Activated CD4-positive, alpha-beta T cell treated with anti-CD3 and anti-CD28 coated beads, Interleukin-2, amount 50 U/mL, for 16 hours (primary cell): ENCODE data around the gene DPM2.

Experiments
- DNase-seq: peaks from one replicate; pipeline ENCODE4 v3.0.0-alpha.2; 2020

DPM2 gene

GRCh38 chr9:127972236-127972871, 34.7 kb upstream of the DPM2 start:
- DNase-seq, result no peak

DNA sequence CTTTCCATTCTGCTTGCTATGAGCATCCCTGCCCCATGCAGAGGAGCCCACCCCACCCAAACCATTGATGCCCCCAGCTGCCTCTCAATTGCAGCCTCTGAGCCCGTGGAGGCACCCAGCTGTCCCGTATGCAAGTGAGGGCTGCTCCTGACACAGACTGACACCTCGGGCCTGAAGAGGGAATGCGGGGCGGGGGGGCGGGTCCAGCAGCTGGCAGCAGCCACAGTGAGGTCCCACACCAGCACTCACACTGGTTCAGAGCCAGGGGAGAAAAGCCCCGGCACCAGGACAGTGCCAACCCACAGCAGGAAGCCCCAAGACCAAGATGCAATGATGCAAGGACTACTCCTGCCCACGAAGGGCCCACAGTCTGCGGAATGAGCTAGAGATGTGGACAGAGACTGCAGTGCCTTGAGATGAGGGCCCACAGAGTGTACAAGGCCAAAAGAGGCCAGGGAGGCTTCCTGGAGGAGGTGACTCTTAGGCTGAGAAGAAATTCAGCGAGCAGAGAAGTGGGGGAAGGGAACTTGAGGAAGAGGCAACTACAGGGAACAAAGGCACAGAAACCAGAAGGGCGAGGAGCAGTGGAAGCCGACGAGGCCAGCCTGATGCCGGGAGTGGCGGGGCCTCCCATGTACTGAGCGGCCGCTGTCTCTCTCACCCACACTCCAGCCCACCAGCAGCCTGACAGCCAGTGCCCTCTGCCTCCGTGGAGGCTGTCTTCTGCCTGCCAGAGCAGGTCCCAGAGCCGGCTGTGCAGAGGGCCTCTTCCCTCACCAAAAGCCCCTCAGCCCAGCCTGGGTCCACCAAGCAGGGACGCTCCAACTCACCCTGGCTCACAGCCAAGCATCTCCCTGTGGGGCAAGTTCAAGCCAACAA, 33.9 kb upstream of the DPM2 start:
- DNase-seq, result no peak

GRCh38 chr9:127970401-127971313, 33.0 kb upstream of the DPM2 start:
- peak; percentile 96 for DNase-seq

- no peak for DNase-seq
Observed at GRCh38 chr9:127968700-127969383, 31.2 kb upstream of the DPM2 start.

- DNase-seq, result no peak
Observed at GRCh38 chr9:127968042-127968441, 30.4 kb upstream of the DPM2 start.

- DNase-seq, result no peak
Observed at GRCh38 chr9:127967151-127967809, 29.6 kb upstream of the DPM2 start.

DNA sequence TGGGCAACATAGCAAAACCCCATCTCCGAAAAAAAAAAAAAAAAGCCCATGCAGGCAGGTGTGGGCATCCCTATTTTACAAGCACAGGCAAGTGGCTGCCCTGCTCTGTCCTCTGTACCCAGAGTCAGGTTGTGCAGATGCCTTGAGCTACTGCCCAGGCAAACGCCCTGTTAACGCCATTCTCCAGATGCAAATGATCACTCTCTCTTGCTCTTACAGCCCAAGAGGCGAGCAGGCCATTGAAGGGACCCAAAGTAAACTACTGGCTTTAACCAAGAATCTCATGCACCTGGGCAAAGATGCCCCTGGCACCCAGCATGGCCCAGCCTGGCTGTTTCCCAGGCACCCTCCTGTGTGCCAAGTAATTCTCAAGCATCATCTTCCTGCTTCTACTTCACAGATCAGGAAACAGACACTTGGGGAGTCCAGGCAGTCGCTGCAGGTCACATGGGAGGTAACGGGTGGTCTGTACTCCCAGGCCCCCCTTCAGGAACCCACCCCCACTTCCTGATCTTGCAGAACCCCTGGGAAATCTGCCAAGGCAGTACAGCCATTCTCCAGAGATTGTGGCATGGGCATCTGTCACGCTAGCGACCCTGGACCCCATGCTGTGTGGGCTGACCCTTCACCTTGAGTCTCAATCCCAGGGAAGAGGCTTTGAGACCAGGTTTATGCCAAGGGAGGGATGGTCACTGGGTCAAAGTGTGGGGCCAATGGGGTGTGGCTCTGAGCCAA, 28.9 kb upstream of the DPM2 start:
- no peak for DNase-seq

GRCh38 chr9:127965953-127966352, 28.3 kb upstream of the DPM2 start:
- no peak for DNase-seq

- no peak for DNase-seq
Observed at GRCh38 chr9:127963359-127964064, 25.9 kb upstream of the DPM2 start.

DNA sequence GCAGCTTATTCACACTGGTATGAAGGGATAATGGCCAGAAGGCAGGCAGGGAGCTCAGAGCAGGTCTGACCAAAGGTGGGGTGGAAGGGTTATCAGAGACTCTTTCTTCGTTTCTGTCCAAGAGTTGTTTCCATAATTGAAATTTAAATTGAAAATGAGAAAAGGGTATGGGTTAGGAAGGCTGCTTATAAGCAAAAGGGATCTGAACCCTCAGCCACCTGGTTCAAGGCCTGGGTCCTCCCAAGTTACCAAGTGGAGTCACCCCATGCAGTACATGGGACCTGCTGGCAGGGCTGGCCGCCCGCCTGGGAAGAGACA, 25.3 kb upstream of the DPM2 start:
- no peak for DNase-seq

DNA sequence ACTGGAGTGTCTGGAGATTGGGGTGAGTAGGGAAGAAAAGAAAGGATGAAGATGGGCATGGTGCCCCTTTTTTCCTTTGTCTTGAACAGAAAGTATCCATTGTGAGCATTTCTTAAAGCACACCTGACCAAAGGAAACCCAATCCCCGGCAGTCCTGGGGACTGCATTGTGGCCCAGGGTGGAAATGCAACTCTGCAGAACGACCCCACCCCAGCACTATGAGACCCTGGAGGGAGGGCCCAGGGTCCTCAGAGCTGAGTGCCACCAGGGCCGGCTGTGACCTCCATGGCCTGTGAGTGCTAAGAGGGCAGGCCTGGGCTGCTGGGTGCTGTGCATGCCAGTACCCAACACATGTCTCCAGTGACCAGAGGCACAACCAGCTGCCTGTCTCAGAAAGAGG, 24.6 kb upstream of the DPM2 start:
- no peak for DNase-seq

- DNase-seq, result no peak
Observed at GRCh38 chr9:127961613-127962155, 24.0 kb upstream of the DPM2 start.

DNA sequence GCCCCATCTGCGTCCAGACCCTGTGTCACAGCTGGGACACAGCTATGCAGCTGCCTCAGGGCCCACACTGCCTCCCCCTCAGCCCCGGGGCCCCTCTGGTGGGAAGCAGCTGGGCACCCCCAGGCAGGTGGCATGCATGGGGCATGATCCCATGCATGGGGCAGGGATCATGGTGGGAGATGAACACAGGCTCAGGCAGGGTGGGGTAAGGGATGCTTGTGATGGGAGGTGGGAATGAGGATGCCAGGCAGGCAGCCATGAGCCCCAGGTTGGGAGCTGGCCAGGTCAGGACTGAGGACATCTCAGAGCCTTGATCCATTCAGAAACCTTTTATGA, 23.5 kb upstream of the DPM2 start:
- no peak for DNase-seq

GRCh38 chr9:127960410-127961154, 22.9 kb upstream of the DPM2 start:
- no peak for DNase-seq

- no peak for DNase-seq
Observed at GRCh38 chr9:127959841-127960409, 22.3 kb upstream of the DPM2 start.

DNA sequence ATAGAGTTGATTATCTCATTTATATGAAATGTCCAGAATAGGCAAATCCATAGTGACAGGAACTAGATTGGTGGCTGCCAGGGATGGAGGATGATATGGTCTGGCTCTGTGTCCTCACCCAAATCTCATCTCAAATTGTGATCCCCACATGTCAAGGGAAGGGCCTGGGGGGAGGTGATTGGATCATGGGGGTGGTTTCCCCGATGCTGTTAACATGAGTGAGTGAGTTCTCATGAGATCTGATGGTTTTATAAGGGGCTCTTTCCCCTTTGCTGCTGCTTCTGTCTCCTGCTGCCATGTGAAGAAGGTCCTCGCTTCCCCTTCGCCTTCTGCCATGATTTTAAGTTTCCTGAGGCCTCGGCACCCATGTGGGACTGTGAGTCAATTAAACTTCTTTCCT, 21.7 kb upstream of the DPM2 start:
- no peak for DNase-seq

GRCh38 chr9:127958728-127959127, 21.1 kb upstream of the DPM2 start:
- DNase-seq, result no peak

DNA sequence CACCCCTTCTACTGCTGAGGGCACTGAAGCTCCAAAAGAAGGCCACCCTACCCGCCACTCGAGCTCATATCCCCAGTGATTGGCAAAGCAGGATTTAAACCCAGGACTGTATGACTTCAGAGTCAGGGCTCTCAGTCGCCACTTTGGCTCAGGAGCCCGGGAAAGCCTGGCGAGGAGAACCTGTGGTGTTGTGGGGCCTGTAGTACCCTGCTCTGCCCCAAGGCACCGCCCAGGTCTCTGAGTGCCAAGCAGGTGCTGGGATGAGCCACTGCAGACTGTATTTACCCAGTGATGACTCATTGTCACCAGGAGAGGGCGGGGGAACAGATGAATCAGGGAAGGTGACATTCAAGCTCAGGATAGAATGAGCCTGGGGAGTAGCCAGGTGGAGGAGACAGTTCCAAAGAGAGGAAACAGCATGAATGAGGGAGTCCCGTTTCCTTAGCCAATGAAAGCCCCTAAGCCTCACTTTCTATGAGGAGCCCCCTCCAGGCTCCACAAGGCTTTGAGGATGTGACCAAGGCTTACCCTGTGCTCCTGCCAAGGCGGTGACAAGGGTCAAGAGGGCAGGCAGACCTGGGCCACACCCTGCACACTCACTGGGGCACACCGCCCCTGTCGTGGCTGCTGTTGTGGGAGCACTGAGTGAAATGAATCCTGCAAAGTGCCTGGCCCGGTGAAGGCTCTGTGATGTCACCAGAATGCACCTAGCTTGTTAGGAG, 17.8 kb upstream of the DPM2 start:
- DNase-seq, result peak; percentile 86

GRCh38 chr9:127954831-127955293, 17.2 kb upstream of the DPM2 start:
- DNase-seq, result no peak
